ENCODE results near the gene SLC16A1. TPM values are rescaled to one million over a fixed set of nuclear protein-coding genes. Genes with fewer than 3 reads are reported as not detected.

SLC16A1 gene
- total RNA-seq, 1 donor from 2014 or later: 9.8 TPM

- ATAC-seq (no peak), DNase-seq (no peak)
- Histone ChIP-seq H3K27me3 (ENCODE audit: low read depth) (no peaks in the 10 kb centered on the region), H3K9me3 (no peaks in the 10 kb centered on the region), H3K4me1 (peaks cover 13% of the 10 kb centered on the region), H3K36me3 (no peaks in the 10 kb centered on the region), H3K27ac (no peak overlapping the region), H3K4me3 (no peak overlapping the region)
- intact Hi-C loops (cut with DNase I): loop anchor here (10.0 kb wide), 1 partner anchor 167 kb away; no protein-coding TSS in a partner anchor
- no peak for TF ChIP-seq CTCF (IDR thresholded peaks at IDR 0.05)
Observed at GRCh38 chr1:112877750-112878149, 78.2 kb downstream of the SLC16A1 start.

DNA sequence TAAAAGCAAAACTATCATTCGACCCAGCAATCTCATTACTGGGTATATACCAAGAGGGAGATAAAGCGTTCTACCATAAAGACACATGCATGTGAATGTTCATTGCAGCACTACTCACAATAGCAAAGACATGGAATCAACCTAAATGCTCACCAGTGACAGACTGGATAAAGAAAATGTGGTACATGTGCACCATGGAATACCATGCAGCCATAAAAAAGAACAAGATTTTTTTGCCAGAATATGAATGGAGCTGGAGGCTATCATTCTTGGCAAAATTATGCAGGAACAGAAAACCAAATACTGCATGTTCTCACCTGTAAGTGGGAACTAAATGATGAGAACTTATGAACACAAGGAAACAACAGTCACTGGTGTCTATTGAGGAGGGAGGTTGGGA is 79.7 kb downstream of the SLC16A1 start:
- TF ChIP-seq CTCF (IDR thresholded peaks at IDR 0.05): no peak
- no peak for DNase-seq
- Histone ChIP-seq H3K4me3 (no peak overlapping the region), H3K27ac (no peak overlapping the region), H3K4me1 (no peaks in the 10 kb centered on the region), H3K27me3 (ENCODE audit: low read depth) (no peaks in the 10 kb centered on the region), H3K36me3 (no peaks in the 10 kb centered on the region), H3K9me3 (no peaks in the 10 kb centered on the region)
- intact Hi-C loops (cut with DNase I): loop anchor here (10.0 kb wide), 1 partner anchor 168 kb away; no protein-coding TSS in a partner anchor
- ATAC-seq: no peak

DNA sequence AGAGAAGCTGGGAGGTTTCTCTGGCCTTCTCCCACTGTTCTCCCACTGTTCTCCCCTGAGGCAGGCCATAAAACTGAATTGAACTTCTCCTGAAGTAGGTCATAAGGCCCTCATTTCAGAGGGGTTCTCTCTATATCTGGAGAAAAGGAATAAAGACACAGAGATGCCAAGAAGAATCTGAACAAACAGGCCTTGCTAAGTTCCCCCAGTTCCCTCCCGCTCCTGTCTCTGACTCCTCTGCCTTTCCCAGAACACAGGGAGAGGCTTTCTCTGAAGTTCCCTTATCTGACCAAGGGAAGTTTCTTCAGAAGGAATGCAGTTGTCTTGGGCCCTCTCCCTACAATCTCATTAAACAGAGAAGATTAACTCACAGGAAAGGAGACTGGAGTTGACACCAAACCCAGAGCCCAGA is 83.4 kb downstream of the SLC16A1 start:
- H3K4me1 ChIP-seq: no peaks in the 10 kb centered on the region
- H3K4me3 ChIP-seq: no peak overlapping the region
- no peaks in the 10 kb centered on the region for H3K36me3 ChIP-seq
- no peaks in the 10 kb centered on the region for H3K27me3 ChIP-seq (ENCODE audit: low read depth)
- no peak for ATAC-seq
- no peak for DNase-seq
- TF ChIP-seq CTCF (IDR thresholded peaks at IDR 0.05): no peak
- no peak overlapping the region for H3K27ac ChIP-seq
- no peaks in the 10 kb centered on the region for H3K9me3 ChIP-seq
- intact Hi-C loops (cut with DNase I): loop anchor here (10.0 kb wide), 1 partner anchor 172 kb away; no protein-coding TSS in a partner anchor

GRCh38 chr1:112870887-112871646 is 84.9 kb downstream of the SLC16A1 start:
- no peak for ATAC-seq
- intact Hi-C loops (cut with DNase I): loop anchor here (10.0 kb wide), 1 partner anchor 174 kb away; no protein-coding TSS in a partner anchor
- no peak overlapping the region for H3K4me3 ChIP-seq

DNA sequence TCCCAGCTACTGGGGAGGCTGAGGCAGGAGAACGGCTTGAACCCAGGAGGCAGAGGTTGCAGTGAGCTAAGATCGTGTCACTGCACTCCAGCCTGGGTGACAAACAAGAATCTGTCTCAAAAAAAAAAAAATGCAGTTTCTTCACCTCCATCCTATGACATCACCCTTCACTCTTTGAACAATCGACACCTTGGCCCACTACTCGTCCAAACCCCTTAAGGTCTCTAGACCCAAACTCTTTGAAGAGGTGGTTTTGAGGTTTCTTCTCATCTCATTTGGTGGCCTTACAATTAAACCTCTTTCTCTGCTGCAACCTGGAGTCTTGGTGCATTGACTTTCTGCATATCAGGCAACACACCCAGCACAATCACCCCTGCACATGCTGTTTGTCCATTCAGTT is 86.1 kb downstream of the SLC16A1 start:
- Histone ChIP-seq H3K36me3 (no peaks in the 10 kb centered on the region), H3K4me3 (no peak overlapping the region), H3K9me3 (no peaks in the 10 kb centered on the region), H3K27me3 (ENCODE audit: low read depth) (no peaks in the 10 kb centered on the region), H3K4me1 (no peaks in the 10 kb centered on the region), H3K27ac (no peak overlapping the region)
- intact Hi-C loops (cut with DNase I): loop anchor here (10.0 kb wide), 1 partner anchor 175 kb away; no protein-coding TSS in a partner anchor
- no peak for TF ChIP-seq CTCF (IDR thresholded peaks at IDR 0.05)
- ATAC-seq (no peak), DNase-seq (no peak)

More at GRCh38 chr1:112870887-112871646, 84.9 kb downstream of the SLC16A1 start:
- Histone ChIP-seq H3K9me3 (no peaks in the 10 kb centered on the region), H3K27me3 (ENCODE audit: low read depth) (no peaks in the 10 kb centered on the region), H3K4me1 (no peaks in the 10 kb centered on the region), H3K27ac (no peak overlapping the region), H3K36me3 (no peaks in the 10 kb centered on the region)
- no peak for DNase-seq
- no peak for TF ChIP-seq CTCF (IDR thresholded peaks at IDR 0.05)
